HCT116 (cell line): ENCODE results near the gene CNMD. TPM values are rescaled to one million over a fixed set of nuclear protein-coding genes. Genes with fewer than 3 reads are reported as not detected.

ENCODE experiments used
- ATAC-seq: fragments of 200-7000 bp; cut with Tn5 transposase; 2 replicates; pipeline ENCODE4 v1.9.1; 2020; ENCODE audit warnings: mild to moderate bottlenecking, moderate library complexity
- BruUV-seq: library from RNA; stranded (reverse); fragments of 400-500 nt; replicated peaks from 2 replicates; lab custom pipeline; 2021; lab: Mats Ljungman, UMichigan
- CTCF ChIA-PET: fragments of 300-600 bp; sonication (Branson Sonifier 250); formaldehyde crosslinking; loops from one replicate; lab custom pipeline; 2021; ENCODE audit warnings: antibody characterized with exemption; lab: Charles Lee
- POLR2A ChIA-PET: fragments of 300-600, 350-600 bp; sonication (Branson Sonifier 250); formaldehyde crosslinking; loops from one replicate; lab custom pipeline; 2021; ENCODE audit warnings: antibody characterized with exemption; lab: Charles Lee
- RAD21 ChIA-PET, 2 experiments: fragments of 300-600 bp; sonication (Branson Sonifier 250); formaldehyde crosslinking; loops; one replicate each; lab custom pipeline; 2023; ENCODE audit warnings: low total read pairs in 2 of 2; ENCODE audit not compliant: uncharacterized antibody in 2 of 2, unreplicated experiment in 2 of 2, low non-redundant PET in 1 of 2; lab: Charles Lee
- DNase-seq: peaks from one replicate; pipeline ENCODE4 v3.0.0-alpha.2; 2010; ENCODE audit warnings: low read depth, low spot score
- H2AFZ ChIP-seq: fragments of 200-600 bp; shearing (Covaris generic), sonication (generic); 2 replicates; pipeline ENCODE4 v1.6.1; 2017; ENCODE audit warnings: low read depth, mixed run types, mixed read lengths, antibody characterized with exemption, low read length; ENCODE audit not compliant: poor library complexity, severe bottlenecking
- H3K27ac ChIP-seq: 2 replicates; pipeline ENCODE4 v1.5.1; 2012; ENCODE audit warnings: low read depth, low read length
- H3K27me3 ChIP-seq: fragments of 200-600 bp; sonication (generic); 2 replicates; pipeline ENCODE4 v1.6.1; 2016; ENCODE audit warnings: mixed run types, low read length, mixed read lengths; ENCODE audit not compliant: insufficient read depth
- H3K36me3 ChIP-seq, 2 experiments: fragments of 200-500 bp in 1 of 2; fragments of 200-600 bp in 1 of 2; sonication (Bioruptor generic) in 1 of 2; sonication (generic) in 1 of 2; 2 replicates each; pipeline versions ENCODE4 v1.5.1 to v1.6.1; 2014 to 2016; ENCODE audit warnings: low read length in 2 of 2, inconsistent platforms in 1 of 2, mixed read lengths in 1 of 2, mixed run types in 1 of 2; ENCODE audit not compliant: insufficient read depth in 2 of 2, control insufficient read depth in 1 of 2
- H3K4me1 ChIP-seq, 2 experiments: fragments of 200-600 bp in 1 of 2; sonication (generic) in 1 of 2; 2 replicates each; pipeline versions ENCODE4 v1.5.1 to v1.6.1; 2012 to 2017; ENCODE audit warnings: low read length in 2 of 2, inconsistent platforms in 1 of 2, mild to moderate bottlenecking in 1 of 2, mixed read lengths in 1 of 2, mixed run types in 1 of 2, moderate library complexity in 1 of 2; ENCODE audit not compliant: insufficient read depth in 2 of 2, control insufficient read depth in 1 of 2
- H3K4me2 ChIP-seq: fragments of 200-600 bp; sonication (generic); 2 replicates; pipeline ENCODE4 v1.6.1; 2017; ENCODE audit warnings: mixed run types, low read length, mixed read lengths
- H3K4me3 ChIP-seq, 2 experiments: fragments of 200-600 bp in 1 of 2; sonication (generic) in 1 of 2; replicated peaks in 1 of 2; 2 replicates each; pipeline ENCODE4 v1.5.1; 2011 to 2016; ENCODE audit warnings: low read length in 2 of 2, control low read depth in 1 of 2, low read depth in 1 of 2, mild to moderate bottlenecking in 1 of 2, mixed read lengths in 1 of 2, mixed run types in 1 of 2
- H3K79me2 ChIP-seq: fragments of 200-600 bp; sonication (generic); 2 replicates; pipeline ENCODE4 v1.6.1; 2017; ENCODE audit warnings: mild to moderate bottlenecking, mixed run types, low read length, moderate library complexity, mixed read lengths; ENCODE audit not compliant: insufficient read depth
- H3K9ac ChIP-seq: fragments of 200-600 bp; sonication (generic); 2 replicates; pipeline ENCODE4 v1.6.1; 2016; ENCODE audit warnings: low read length, mixed read lengths
- H3K9me2 ChIP-seq: fragments of 200-600 bp; sonication (generic), shearing (Covaris generic); 2 replicates; pipeline ENCODE4 v1.6.1; 2017; ENCODE audit warnings: mixed run types, mild to moderate bottlenecking, moderate library complexity; ENCODE audit not compliant: insufficient read depth
- H3K9me3 ChIP-seq, 2 experiments: fragments of 200-500 bp in 1 of 2; fragments of 200-600 bp in 1 of 2; sonication (Bioruptor generic) in 1 of 2; sonication (generic) in 1 of 2; 2 replicates each; pipeline ENCODE4 v1.6.1; 2014 to 2017; ENCODE audit warnings: low read length in 2 of 2, mixed read lengths in 2 of 2, inconsistent platforms in 1 of 2, low read depth in 1 of 2, mild to moderate bottlenecking in 1 of 2, mixed run types in 1 of 2, moderate library complexity in 1 of 2; ENCODE audit not compliant: control insufficient read depth in 1 of 2, insufficient read depth in 1 of 2
- H4K20me1 ChIP-seq: fragments of 200-600 bp; sonication (generic), shearing (Covaris generic); 2 replicates; pipeline ENCODE4 v1.6.1; 2017; ENCODE audit warnings: mixed run types, mild to moderate bottlenecking, moderate library complexity; ENCODE audit not compliant: insufficient read depth
- CEBPB ChIP-seq: IDR thresholded peaks from 2 replicates; pipeline ENCODE4 v1.6.1; 2012; ENCODE audit warnings: low read depth
- CTCF ChIP-seq, 3 experiments: fragments of 200-600 bp in 1 of 3; sonication (generic) in 1 of 3; IDR thresholded peaks in 2 of 3; conservative IDR thresholded peaks in 1 of 3; 2 replicates each; pipeline ENCODE4 v1.5.1; 2012 to 2017; ENCODE audit warnings: low read depth in 2 of 3, low read length in 2 of 3, antibody characterized with exemption in 1 of 3, borderline replicate concordance in 1 of 3, control low read depth in 1 of 3, mild to moderate bottlenecking in 1 of 3, mixed read lengths in 1 of 3, mixed run types in 1 of 3, moderate library complexity in 1 of 3; ENCODE audit not compliant: insufficient read depth in 1 of 3
- EGR1 ChIP-seq: IDR thresholded peaks from 2 replicates; pipeline ENCODE4 v1.6.1; 2012; ENCODE audit warnings: low read depth
- ELF1 ChIP-seq: IDR thresholded peaks from 2 replicates; pipeline ENCODE4 v1.6.1; 2012; ENCODE audit warnings: low read depth, borderline replicate concordance
- EZH2phosphoT487 ChIP-seq: fragments of 200-600 bp; IDR thresholded peaks from 2 replicates; pipeline ENCODE4 v1.6.1; 2018; ENCODE audit warnings: antibody characterized with exemption, borderline replicate concordance
- FOSL1 ChIP-seq: IDR thresholded peaks from 2 replicates; pipeline ENCODE4 v1.6.1; 2012; ENCODE audit warnings: low read depth
- JUND ChIP-seq: IDR thresholded peaks from 2 replicates; pipeline ENCODE4 v1.6.1; 2012
- POLR2AphosphoS5 ChIP-seq: IDR thresholded peaks from 2 replicates; pipeline ENCODE4 v1.6.1; 2011; ENCODE audit warnings: mild to moderate bottlenecking, low read depth, low read length, moderate library complexity
- SIN3A ChIP-seq: IDR thresholded peaks from 2 replicates; pipeline ENCODE4 v1.6.1; 2012; ENCODE audit warnings: low read depth
- SP1 ChIP-seq: IDR thresholded peaks from 2 replicates; pipeline ENCODE4 v1.6.1; 2012; ENCODE audit warnings: low read depth
- SRF ChIP-seq: IDR thresholded peaks from 2 replicates; pipeline ENCODE4 v1.6.1; 2012; ENCODE audit warnings: low read depth
- YY1 ChIP-seq: IDR thresholded peaks from 2 replicates; pipeline ENCODE4 v1.6.1; 2011; ENCODE audit warnings: low read length, low read depth, moderate library complexity, mild to moderate bottlenecking; ENCODE audit not compliant: insufficient replicate concordance; ENCODE audit errors: extremely low read depth
- ZFX ChIP-seq: fragments of 450-650 bp; IDR thresholded peaks from 2 replicates; pipeline ENCODE4 v1.6.1; 2017
- intact Hi-C: fragments of 100-400 bp; cut with micrococcal nuclease; formaldehyde crosslinking; loops from 2 replicates; pipeline ENCODE4 v1.10.0; 2022
- total RNA-seq: library from RNA; stranded (reverse); gene quantifications from one replicate; pipeline ENCODE4 v1.2.1, GENCODE V29; 2021; ENCODE audit not compliant: unreplicated experiment
- TF ChIP-seq, protein P1 (sequence below): IDR thresholded peaks from 2 replicates; pipeline ENCODE4 v1.6.1; 2012
- TF ChIP-seq, protein P2 (sequence below): IDR thresholded peaks from 2 replicates; pipeline ENCODE4 v1.6.1; 2012; ENCODE audit warnings: low read depth
- TF ChIP-seq, protein P3 (sequence below): IDR thresholded peaks from 2 replicates; pipeline ENCODE4 v1.6.1; 2012

The CNMD gene
- total RNA-seq, 1 experiment from 2014 or later = not detected

DNA sequence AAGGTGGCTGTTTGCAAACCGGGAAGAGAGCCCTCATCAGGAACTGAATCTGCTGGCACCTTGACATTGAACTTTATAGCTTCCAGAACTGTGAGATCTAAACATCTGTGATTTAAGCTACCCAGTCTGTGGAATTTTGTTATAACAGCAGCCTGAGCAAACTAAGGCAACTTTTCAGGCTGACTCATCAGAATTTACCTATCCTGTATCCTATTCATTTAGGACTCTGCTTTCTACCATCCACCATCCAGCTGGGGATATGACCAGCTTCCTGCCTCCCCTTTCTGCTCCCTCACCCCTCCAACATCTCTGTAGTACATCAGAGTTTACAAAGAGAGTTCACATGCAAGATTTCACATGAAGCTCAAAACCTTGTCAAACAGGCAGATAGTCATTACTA, 11.1 kb upstream of the CNMD start:
- CTCF ChIA-PET = interaction anchor here (1.1 kb wide), 1 partner anchor 58 kb away, joined by 3 read pairs; no protein-coding TSS in a partner anchor
- TF ChIP-seq CTCF (IDR thresholded peaks at IDR 0.05 in 2 of 3, conservative IDR thresholded peaks at IDR 0.05 in 1 of 3; ENCODE audit: borderline replicate concordance in 1 of 3, insufficient read depth in 1 of 3, low read depth in 2 of 3, low read length in 2 of 3) = no peak
- no peak for TF ChIP-seq SIN3A
- no peak for TF ChIP-seq SRF
- no peak for TF ChIP-seq SP1
- Histone ChIP-seq H3K9me2 (no peaks in the 10 kb centered on the region), H3K9me3 (no peaks in the 10 kb centered on the region), H3K4me2 (no peak overlapping the region), H3K9ac (no peak overlapping the region), H2AFZ (no peak overlapping the region), H3K4me3 (no peak overlapping the region), H3K4me1 (no peaks in the 10 kb centered on the region), H3K27me3 (peaks cover 15% of the 10 kb centered on the region; the same call in 1 of the 2 replicates), H3K36me3 (no peaks in the 10 kb centered on the region), H4K20me1 (no peaks in the 10 kb centered on the region), H3K79me2 (no peaks in the 10 kb centered on the region), H3K27ac (no peak overlapping the region)
- RAD21 ChIA-PET = no interaction called here
- POLR2A ChIA-PET = no interaction called here
- no TSS peak for BruUV-seq
- intact Hi-C loops = no loop called here
- no peak for ATAC-seq
- DNase-seq = no peak

DNA sequence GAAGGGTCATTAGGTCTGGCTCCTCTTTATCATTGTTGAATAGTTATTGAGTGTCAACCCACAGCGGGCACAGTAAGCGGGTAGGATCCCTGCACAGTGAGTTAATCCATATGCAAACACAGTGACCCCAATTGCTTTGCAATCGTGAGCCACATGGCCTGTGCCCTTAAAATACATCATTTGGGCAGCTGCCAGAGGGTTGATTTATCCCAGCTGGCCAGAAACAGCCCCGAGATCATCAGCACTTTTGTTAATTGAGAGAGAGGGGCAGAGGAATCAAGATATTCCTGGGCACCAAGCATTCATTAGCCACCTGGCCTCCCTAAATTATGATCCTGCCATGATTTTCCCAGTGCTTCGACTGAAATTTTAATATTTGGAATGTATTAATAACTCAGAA, 9.8 kb upstream of the CNMD start:
- Histone ChIP-seq H3K79me2 (no peaks in the 10 kb centered on the region), H3K4me3 (no peak overlapping the region), H4K20me1 (no peaks in the 10 kb centered on the region), H3K4me2 (no peak overlapping the region), H3K4me1 (no peaks in the 10 kb centered on the region), H2AFZ (no peak overlapping the region), H3K36me3 (no peaks in the 10 kb centered on the region), H3K27ac (no peak overlapping the region), H3K9me3 (no peaks in the 10 kb centered on the region), H3K27me3 (peaks cover 17% of the 10 kb centered on the region), H3K9me2 (no peaks in the 10 kb centered on the region), H3K9ac (no peak overlapping the region)
- intact Hi-C loops = no loop called here
- DNase-seq (no peak), ATAC-seq (no peak)
- ChIA-PET POLR2A (no interaction called here), CTCF (no interaction called here), RAD21 (no interaction called here)
- no TSS peak for BruUV-seq
- TF ChIP-seq POLR2AphosphoS5 = no peak
- TF ChIP-seq SP1 = no peak
- TF ChIP-seq CEBPB = no peak
- TF ChIP-seq YY1 = no peak
- TF ChIP-seq EZH2phosphoT487 = no peak
- no peak for TF ChIP-seq JUND
- no peak for TF ChIP-seq SRF
- TF ChIP-seq, protein P1, sequence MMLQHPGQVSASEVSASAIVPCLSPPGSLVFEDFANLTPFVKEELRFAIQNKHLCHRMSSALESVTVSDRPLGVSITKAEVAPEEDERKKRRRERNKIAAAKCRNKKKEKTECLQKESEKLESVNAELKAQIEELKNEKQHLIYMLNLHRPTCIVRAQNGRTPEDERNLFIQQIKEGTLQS = no peak
- no peak for TF ChIP-seq FOSL1
- TF ChIP-seq, protein P2, sequence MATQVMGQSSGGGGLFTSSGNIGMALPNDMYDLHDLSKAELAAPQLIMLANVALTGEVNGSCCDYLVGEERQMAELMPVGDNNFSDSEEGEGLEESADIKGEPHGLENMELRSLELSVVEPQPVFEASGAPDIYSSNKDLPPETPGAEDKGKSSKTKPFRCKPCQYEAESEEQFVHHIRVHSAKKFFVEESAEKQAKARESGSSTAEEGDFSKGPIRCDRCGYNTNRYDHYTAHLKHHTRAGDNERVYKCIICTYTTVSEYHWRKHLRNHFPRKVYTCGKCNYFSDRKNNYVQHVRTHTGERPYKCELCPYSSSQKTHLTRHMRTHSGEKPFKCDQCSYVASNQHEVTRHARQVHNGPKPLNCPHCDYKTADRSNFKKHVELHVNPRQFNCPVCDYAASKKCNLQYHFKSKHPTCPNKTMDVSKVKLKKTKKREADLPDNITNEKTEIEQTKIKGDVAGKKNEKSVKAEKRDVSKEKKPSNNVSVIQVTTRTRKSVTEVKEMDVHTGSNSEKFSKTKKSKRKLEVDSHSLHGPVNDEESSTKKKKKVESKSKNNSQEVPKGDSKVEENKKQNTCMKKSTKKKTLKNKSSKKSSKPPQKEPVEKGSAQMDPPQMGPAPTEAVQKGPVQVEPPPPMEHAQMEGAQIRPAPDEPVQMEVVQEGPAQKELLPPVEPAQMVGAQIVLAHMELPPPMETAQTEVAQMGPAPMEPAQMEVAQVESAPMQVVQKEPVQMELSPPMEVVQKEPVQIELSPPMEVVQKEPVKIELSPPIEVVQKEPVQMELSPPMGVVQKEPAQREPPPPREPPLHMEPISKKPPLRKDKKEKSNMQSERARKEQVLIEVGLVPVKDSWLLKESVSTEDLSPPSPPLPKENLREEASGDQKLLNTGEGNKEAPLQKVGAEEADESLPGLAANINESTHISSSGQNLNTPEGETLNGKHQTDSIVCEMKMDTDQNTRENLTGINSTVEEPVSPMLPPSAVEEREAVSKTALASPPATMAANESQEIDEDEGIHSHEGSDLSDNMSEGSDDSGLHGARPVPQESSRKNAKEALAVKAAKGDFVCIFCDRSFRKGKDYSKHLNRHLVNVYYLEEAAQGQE = no peak
- no peak for TF ChIP-seq ZFX
- no peak for TF ChIP-seq ELF1
- no peak for TF ChIP-seq EGR1
- TF ChIP-seq, protein P3, sequence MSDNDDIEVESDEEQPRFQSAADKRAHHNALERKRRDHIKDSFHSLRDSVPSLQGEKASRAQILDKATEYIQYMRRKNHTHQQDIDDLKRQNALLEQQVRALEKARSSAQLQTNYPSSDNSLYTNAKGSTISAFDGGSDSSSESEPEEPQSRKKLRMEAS = no peak
